HS-5 (cell line): ENCODE data around the gene GNAO1.

Experiments
- DNase-seq: peaks from one replicate; pipeline ENCODE4 v3.0.0-alpha.2; 2012; ENCODE audit warnings: low read depth

The GNAO1 gene

DNA sequence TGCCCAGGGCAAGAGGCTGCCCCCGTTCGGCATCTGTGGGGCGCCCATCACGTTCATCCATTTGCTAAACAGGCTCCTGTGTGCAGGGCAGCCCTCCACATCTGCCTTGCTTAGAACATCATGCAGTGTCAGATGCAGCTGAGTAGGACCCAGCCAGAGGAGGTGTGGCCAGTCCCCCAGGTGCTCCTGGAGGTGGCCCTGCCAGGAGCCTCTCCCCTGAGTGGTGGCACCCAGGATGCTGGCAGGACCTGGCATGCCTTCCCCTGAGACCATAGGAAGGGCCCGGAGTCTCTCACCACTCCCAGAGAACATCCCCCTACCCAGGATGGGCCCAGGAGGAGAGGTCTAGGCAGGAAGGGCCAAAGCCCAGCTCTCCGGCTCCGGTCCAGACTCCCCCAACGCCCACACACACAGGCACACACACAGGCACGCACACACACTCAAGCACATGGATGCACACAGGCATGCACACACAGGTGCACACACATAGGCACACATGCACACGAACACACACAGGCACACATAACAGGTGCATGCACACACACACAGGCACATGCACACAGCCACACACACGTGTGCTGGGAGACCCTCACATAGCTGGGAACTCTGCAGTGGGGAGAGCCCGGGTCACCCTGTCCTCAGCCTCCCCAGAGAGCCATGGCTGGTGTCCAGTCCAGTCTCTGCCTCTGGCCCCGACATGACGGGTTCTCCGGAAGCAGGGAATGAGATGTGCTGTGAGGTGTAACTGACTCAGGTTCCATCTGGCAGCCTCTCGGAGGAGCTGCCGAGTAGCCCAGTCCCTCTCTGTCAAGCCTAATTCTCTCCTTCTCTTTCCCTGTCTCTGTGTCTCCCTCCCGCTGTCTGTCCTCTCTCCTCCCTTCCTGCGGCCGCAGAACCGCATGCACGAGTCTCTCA lies 159.5 kb downstream of the GNAO1 start:
- DNase-seq, result no peak

DNA sequence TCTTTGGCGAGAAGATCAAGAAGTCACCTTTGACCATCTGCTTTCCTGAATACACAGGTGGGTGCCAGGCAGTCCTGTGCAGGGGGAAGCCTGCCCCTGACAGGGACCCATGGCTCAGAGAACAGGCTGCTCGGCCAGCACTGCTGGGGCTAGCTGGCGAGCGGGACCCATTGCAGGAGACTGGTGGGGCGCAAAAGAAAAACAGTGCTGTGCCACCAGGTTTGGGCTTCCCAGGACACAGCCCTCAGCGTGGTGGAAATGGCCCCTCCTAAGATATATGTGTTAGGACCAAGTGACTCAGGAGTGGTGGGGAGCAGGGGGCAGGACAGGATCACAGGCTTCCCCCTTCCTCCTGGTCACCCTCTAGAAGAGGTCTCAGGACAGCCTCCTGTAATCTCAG lies 160.2 kb downstream of the GNAO1 start:
- no peak for DNase-seq

DNA sequence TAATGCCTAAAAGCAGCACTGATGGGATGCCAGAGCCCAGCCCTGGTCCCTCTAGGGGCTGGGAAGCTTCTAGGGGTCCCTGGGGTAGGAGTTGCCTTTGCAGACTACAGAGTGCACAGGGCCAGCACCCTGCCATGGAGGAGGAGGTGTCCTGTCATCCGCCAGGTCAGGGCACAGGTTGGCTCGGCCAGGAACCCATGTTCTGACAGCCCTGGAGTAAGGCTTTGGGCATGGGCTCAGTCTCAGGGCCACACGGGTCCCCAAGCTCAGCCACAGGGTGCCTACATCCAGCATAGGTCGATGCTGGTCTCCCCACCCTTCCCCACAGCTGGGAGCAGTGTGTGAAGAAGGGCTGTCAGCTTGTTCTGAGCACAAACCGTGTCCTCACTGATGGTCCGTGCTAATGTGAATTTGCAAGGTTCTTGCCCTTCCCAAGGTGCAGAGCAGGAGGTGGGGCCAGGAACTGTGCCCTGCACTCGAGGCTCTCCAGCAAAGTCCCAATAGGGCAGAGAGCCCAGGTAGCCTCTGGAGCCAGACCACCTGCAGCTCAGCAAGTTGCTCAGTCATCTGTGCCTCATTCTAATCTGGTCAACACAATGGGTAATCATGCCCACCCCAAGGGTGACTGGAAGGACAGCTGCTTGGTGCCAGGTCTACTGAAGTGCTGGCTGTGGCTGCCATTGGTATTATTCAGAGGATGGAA lies 161.2 kb downstream of the GNAO1 start:
- DNase-seq, result no peak

DNA sequence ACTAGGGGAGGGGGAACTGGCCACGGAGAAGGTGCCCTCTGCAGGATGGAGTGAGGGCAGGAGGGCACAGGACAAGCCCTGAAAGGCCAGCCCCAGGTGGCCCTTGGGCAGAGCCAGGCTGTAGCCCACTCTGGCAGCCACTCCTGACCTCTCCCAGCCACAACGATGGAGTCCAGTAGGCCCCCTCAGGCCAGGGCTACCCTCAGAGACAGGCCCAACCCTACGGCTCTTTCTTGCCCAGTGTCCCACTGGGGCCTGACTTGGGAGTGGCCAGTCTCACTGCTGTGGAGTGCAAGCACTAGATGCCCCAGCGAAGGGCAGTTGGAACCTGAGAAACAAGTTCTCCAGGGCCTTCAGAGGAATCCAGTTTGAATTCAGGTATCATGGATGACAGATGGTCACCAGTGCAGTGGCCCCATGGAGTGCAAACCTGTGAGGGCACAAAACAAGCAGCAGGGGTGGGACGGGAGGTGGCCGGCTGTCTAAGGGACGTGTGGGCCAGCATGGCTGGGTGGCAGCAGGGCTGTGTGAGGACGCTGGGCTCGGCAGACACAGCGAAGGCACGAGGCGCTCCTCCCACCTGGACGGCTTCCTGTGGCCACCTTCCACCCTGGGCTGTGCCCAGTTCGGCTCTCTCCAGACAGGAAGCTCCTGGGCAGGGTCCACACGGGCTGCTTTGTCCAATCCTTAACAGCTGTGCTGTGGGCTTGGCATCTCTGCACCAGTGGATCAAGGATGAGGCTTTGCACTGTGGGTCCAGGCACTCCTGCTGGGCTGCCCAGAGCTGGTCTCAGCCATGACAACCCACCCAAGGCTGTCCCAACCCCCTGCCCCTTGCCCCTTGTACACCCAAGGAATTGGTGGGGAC lies 162.0 kb downstream of the GNAO1 start:
- DNase-seq, result no peak

DNA sequence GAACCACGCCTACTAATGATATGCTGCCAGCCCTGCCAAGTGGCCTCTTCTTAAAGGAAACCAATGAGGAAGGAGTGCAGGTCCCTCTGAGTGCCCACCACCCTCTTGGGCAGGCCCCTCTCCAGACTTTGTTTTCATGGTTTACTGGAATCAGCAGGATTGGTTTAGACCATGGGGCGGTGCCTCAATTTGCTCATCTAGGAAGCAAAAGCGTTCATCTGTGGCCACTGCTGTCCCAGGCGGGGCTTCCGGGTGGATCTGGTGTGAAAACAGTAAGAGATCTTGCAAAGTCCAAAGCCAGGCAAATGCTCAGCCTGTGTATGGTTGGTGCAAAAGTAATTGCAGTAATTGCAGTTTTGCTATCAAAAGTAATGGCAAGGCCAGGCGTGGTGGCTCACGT lies 162.7 kb downstream of the GNAO1 start:
- DNase-seq, result no peak

DNA sequence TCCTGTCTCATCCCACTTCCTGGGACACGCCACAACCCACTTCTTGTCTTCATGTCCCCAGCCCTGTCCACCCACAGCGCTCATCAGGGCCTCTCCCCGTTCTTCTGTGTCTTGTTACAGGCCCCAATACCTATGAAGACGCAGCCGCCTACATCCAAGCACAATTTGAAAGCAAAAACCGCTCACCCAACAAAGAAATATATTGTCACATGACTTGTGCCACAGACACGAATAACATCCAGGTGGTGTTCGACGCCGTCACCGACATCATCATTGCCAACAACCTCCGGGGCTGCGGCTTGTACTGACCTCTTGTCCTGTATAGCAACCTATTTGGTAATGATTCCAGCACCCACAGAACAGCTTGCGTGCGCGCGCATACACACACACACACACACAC lies 163.5 kb downstream of the GNAO1 start:
- DNase-seq, result no peak

DNA sequence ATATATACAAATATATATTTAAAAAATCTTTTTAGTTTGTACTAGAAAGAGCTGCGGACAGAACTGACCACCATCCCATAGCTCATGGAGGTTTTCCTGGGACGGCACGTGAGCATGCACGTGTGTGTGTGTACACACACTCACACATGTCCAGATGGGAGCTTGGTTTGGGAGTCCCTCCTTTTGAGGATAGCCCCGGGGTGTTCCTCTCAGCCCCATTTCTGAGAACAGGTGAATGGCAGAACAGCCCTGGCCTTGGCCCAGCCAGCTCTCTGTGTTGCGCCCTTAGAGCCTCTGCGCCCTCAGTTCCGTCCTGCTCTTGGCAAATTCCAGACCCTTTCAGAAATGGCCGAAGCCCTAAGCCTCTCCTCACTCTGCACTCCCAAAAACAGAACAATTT lies 163.9 kb downstream of the GNAO1 start:
- no peak for DNase-seq

DNA sequence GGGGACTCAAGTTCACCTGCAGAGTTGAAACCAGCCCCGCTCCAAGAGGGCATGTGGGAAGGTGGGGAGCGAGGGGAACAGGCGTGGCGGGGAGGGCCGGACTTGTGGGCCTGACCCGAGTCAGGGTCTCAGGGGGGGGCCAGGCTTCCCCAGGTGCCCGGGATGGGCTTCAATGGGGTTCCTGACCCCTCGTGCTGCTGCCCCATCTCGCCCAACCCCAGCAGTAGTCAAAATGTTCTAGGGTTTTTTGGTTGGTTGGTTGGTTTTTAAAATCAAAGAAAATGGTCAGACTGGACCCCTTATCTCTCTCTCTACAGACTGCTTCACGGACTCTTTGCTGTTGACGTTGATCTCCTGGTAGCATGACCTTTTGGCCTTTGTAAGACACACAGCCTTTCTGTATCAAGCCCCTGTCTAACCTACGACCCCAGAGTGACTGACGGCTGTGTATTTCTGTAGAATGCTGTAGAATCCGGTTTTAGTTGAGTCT lies 164.5 kb downstream of the GNAO1 start:
- DNase-seq, result no peak

DNA sequence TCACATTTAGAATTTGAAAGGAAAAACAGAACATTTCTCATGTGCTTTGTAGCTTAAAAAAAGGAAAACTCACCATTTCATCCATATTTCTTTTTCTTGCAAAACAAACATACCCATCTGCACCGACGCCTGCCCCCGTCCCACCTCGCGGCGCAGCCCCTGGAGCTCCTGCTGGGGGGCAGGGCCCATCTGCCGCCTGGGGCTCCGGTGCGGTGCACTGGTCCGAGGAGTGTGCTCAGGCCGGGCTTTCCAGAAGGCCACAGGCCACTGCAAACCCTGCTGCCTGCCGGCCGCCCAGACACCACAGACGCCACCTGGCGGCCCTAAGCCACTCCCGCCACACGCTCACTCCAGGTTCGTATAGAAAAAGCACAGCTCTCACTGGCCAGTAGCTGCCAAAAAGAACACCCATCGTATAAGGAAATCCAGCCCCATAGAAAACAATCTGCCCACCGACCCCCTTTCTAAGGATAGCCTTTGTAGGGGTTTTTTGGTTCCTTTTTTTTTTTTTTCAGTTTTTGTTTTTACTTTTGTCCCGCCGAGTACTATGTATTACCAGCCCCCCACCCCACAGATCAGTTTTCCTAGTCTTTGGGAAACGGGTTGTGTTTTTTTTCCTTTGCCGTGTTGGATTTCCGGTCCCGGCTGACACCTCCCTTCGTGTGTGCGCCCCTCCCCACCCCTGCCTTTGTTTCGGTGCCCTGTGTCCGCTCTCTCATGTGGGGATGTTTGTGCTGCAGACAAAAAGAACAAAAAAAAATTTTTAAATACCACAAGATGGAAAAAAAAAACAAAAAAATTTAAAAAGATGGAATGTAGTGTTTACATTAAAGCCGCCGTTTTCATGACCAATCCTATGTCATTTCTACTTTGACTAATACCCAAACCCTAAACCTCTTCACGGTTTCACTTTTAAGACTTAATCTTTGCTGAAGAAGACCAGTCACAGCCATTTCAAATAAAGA lies 165.3 kb downstream of the GNAO1 start:
- DNase-seq, result peak; percentile 55

DNA sequence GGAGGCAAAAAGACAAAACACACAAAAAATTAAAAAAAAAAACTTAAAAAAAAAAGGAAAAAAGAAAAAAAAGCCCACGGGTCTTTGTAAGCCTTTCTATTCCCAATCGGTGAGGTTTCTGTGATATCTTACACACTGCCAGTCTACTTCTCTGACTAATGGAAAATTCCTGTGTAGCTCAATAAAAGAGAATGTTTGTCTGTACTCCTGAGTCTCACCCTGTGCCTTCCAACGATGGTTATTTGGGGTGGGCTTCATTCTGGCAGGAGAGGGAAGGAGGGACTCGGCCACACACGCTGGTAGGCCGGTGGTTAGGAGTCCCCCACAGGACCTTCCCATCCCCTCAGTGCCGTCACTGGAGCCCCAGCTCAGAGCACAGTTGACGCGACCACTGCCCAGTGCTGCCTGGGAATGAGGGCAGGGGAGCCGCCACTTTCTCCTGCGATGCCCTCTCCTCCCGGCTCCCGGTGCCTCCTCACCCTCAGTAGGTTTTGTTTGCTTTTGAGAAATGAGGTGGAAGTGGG lies 166.0 kb downstream of the GNAO1 start:
- DNase-seq, result no peak

DNA sequence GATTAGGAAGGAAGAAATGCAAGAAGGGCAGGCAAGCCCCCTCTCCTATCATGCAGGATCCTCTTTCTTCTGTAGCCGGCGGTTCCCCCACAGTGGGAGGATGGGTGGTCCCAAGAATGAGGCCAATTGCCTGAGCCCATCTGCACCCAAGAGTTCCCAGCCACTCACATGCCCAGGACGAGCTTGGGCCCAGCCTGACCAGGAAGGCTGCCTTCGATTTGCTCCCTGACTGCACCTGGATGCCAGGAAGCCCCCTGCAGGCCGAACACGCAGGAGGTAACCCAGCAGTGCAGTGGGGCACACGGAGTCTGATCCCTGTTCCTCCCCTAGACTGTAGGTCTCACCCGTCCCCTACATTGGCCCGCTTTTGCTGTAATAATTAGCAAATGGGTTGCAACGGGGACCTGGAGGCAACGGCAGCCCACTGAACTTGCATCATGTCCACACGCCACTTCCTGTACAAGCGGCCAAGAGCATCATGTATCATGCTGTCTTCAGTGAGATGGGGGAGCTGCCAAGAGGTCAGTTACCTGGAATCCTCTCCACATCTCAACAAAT lies 166.6 kb downstream of the GNAO1 start:
- DNase-seq, result no peak

DNA sequence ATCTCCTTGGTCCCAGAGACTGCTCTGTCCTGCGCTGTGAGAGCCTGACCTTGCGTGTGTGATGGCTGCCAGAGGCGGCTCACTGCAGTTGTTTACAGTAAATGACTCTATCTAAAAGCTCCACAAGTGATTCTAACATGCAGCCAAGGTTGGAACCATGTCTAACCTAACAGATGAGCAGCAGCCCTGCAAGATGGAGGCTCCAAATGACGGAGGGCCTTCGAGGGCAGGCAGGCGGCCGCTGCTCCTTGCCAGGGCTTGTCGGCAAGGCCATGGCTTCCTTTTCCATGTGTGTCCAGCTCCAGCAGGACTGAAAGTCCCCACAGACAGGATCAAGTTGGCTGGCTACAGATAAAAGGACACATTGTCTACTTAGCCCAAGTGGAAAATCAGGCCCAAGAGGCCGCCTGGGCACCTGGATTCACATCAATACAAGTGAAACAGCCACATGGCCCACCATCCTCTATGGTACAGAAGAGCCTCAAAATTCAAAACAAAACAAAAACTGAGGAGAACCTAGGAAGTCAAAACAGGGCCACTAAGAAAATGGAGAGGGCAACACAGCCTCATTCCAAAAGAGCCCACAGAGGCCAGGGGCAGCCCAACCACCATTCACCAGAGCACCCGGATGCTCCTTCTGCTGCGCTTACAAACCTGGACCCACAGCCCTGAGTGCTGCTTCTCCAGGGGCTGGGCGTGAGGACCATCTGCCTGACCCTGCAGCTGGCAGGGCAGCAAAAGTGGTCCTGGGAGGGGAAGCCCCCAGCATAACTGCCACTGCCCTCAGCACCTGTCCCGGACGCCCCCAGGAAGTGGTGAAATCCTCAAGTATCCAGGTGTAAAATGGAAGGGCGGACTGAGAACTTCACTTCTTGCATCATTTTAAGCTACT lies 169.1 kb downstream of the GNAO1 start:
- DNase-seq, result no peak

DNA sequence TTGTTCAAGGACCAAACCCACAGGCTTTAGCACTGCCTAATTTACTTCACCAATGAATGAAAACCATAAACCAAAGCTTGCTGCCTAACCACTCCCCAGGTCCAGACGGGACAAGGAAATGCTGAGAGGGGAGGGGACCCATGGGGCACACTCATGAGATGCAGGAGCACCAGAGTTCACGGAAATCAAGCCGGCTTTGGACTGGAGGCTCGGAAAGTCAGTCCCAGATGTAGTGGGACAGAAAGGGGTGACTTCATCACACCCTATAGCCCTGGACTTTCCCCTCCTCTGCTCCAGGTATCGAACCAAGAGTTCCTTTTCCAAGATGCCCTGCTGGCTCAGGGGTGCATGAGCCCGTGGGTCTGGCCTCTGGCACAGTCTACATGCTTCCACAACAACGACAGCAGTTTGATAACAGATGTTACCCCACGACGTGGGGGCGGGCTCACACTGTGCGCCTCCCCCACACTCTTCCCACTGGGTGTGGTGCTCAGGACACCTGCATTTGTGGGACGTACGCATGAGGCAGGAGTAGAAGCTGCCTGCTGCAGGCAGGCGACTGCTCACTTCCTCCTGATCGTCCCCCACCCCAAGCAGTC lies 170.9 kb downstream of the GNAO1 start:
- DNase-seq, result no peak

DNA sequence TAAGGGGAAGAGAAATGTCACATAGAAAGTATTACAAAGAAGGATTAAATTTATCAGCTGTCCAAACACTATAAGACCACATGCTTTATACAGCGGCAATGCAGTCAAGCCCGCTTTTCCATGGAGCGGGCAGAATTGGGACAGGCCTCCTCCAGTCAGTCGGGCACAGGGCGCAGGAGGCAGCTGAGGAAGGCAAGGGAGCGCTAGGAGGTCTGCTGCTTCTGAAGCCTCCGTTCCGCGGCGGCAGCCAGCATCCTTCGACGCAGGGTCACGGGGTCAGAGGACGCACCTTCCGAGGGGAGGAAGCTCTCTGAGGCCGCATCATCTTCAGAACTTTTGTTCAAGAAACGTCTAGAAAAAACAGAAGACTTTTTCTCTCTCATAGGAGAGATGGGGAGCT lies 171.4 kb downstream of the GNAO1 start:
- DNase-seq, result no peak

DNA sequence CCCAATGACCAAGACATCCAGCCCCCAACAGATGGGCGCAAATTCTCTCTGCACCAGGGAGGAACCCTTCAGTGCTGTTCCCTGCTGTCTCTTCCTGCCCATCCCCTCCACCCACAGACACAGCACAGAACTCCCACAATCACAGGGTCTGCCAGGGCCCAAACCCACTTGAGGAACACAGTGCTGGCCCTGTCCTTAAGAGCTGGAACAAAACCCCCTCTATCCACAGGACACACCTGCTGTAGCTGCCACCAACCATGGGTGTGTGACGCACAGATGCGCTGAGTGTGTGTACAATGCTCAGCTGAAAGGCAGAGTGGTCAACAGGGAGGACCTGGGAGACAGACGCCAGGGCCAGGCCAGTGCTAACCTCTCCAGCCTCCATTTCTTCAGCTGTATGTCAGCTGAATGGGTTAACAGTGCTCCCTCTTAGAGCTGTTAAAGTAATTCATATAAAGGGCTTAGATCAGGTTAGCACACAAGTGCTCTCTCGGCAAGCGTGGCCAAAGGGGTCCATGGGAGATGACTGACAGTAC lies 172.0 kb downstream of the GNAO1 start:
- DNase-seq, result no peak

DNA sequence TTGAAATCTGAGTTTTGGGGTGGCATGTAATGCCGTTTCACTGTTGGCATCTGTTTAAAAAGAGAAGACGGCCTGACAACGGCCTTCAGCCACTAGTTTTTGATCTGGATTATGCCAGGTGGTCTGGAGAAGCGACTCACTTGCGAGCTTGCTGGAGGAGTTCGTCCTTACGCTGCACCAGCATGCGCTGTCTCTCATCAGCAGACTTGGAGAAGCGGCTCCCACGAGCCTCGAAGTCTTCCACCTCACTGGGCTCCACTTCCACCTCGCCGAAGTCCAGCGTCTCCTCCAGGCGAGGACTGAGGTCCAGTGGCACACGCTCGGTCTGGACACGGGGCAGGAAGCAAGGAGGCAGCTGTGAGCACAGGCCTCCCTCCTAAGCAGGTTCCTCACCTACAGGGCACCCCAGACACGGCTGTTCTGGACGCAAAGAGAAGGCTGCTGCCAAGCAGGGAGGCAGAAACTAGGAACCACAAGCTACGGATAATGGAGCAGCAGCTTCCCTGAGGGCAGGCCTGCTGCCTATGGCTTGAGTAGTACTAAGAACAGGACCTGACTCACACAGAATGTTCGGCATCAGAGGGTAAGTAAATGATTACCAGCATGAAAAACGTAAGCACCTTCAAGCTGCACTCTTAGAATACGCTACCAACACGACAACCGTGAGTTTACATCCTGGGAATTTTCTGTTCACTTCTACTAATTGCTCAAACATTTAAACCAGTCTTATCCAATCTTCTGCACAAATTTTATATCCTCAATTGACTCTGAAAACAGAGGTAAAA lies 172.7 kb downstream of the GNAO1 start:
- DNase-seq, result no peak

DNA sequence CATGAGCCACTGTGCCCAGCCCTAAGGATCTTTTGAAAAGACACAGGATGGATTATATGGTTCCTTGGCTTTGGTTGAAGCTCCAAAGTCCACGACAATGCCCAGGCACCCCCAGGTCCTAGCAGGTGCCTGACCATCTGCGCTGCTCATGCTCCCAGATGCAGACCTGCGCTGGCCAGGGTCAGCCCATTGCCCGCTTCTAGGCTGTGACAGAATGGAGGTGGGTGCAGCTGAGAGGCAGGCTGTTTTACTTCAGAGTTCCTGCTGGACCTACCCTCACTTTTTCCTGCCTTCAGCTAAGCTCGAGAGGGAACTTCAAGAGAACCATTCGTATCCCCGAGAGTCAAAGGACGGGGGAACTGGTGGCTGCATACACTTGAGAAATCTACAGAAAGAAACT lies 173.6 kb downstream of the GNAO1 start:
- no peak for DNase-seq

DNA sequence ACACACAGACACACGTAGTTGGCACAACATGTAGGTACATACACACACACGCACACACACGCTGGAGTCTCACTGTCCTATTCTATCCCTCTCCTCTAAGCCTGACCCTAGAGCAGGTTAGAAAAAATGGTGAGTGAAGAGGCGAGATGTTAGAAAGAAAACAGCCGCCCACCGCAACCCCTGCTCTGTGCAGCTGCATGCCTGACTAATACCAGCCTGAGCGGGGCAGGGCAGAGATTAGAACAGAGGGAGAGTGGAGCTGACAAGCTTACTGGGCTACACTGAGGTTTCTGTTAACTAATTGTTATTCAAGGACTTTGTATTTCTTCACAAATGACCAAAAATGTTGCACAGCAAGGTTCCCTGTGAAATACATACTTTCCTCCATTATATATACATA lies 174.3 kb downstream of the GNAO1 start:
- DNase-seq, result no peak
